Measurements from ENCODE around the gene MCRIP2.

The MCRIP2 gene

GRCh38 chr16:638836-639235, 2.8 kb upstream of the MCRIP2 start:
- TF ChIP-seq ZFX (IDR thresholded peaks at IDR 0.05; ENCODE audit: borderline replicate concordance) = no peak
- no peak for TF ChIP-seq CTCF (IDR thresholded peaks at IDR 0.05)
- peak overlapping the region; percentile 96 for H3K27ac ChIP-seq

- H3K27ac ChIP-seq = peak overlapping the region; percentile 96
- TF ChIP-seq CTCF (IDR thresholded peaks at IDR 0.05) = no peak
- TF ChIP-seq ZFX (IDR thresholded peaks at IDR 0.05; ENCODE audit: borderline replicate concordance) = no peak
Measured at GRCh38 chr16:640614-641013, 1.0 kb upstream of the MCRIP2 start.

- H3K27ac ChIP-seq = peak overlapping the region; percentile 96
- no peak for TF ChIP-seq CTCF (IDR thresholded peaks at IDR 0.05)
- TF ChIP-seq ZFX (IDR thresholded peaks at IDR 0.05; ENCODE audit: borderline replicate concordance) = no peak
Measured at GRCh38 chr16:642189-643049, 791 bp downstream of the MCRIP2 start.

- peak overlapping the region; percentile 96 for H3K27ac ChIP-seq
- TF ChIP-seq ZFX (IDR thresholded peaks at IDR 0.05; ENCODE audit: borderline replicate concordance) (no peak), CTCF (IDR thresholded peaks at IDR 0.05) (no peak)
Measured at GRCh38 chr16:643050-643368, 1.4 kb downstream of the MCRIP2 start.

- TF ChIP-seq ZFX (IDR thresholded peaks at IDR 0.05; ENCODE audit: borderline replicate concordance) (no peak), CTCF (IDR thresholded peaks at IDR 0.05) (no peak)
- H3K27ac ChIP-seq = peak overlapping the region; percentile 96
Measured at GRCh38 chr16:644556-644955, 2.9 kb downstream of the MCRIP2 start.

GRCh38 chr16:645852-646678, 4.4 kb downstream of the MCRIP2 start:
- no peak for TF ChIP-seq ZFX (IDR thresholded peaks at IDR 0.05; ENCODE audit: borderline replicate concordance)
- no peak for TF ChIP-seq CTCF (IDR thresholded peaks at IDR 0.05)

More at GRCh38 chr16:645852-646678, 4.4 kb downstream of the MCRIP2 start:
- peak overlapping the region; percentile 96 for H3K27ac ChIP-seq

Data from 22Rv1 (cell line).